ENCODE data around the gene GMDS. TPM values are rescaled to one million over a fixed set of nuclear protein-coding genes. Genes with fewer than 3 reads are reported as not detected.

Gene GMDS
- total and polyA plus RNA-seq, 2 of the 4 experiments (the other 2 are of a cell fraction), result 7.3 to 21.9 TPM

GRCh38 chr6:1869769-1870168 lies 375.6 kb downstream of the GMDS start:
- H3K4me1 ChIP-seq (ENCODE audit: control insufficient read depth, insufficient read depth, low read length), result peaks cover 4% of the 10 kb centered on the region
- no peak overlapping the region for H3K56ac ChIP-seq (ENCODE audit: extremely low read depth, insufficient read depth, low read length)
- no peaks in the 10 kb centered on the region for H3K79me1 ChIP-seq (ENCODE audit: low read depth in 1 of 2, low read length in 2 of 2)
- no peak overlapping the region for H3K23ac ChIP-seq (ENCODE audit: low read depth, low read length)
- H2BK5ac ChIP-seq (ENCODE audit: low read depth, low read length, poor library complexity, severe bottlenecking), result no peak overlapping the region
- no peaks in the 10 kb centered on the region for H3K9me1 ChIP-seq (ENCODE audit: insufficient read depth, low read length)
- intact Hi-C loops (cut with micrococcal nuclease), result loop anchor here (5.0 kb wide), 1 partner anchor 257 kb away; no protein-coding TSS in a partner anchor
- POLR2A ChIA-PET (ENCODE audit: unreplicated experiment), result interaction anchor here (0.6 kb wide), 1 partner anchor 246 kb away, joined by 3 read pairs; no protein-coding TSS in a partner anchor
- no peaks in the 10 kb centered on the region for H4K20me1 ChIP-seq (ENCODE audit: insufficient read depth, low read length)
- H2AK5ac ChIP-seq (ENCODE audit: low read depth, low read length), result peak overlapping the region; percentile 37; the same call in 1 of the 2 replicates
- in situ Hi-C loops (cut with MboI; ENCODE audit: low sequenced_read_pairs), result no loop called here
- CTCF ChIA-PET, result no interaction called here
- no peak for DNase-seq
- H2BK120ac ChIP-seq (ENCODE audit: low read depth, low read length), result no peak overlapping the region
- no peaks in the 10 kb centered on the region for H3K36me3 ChIP-seq (ENCODE audit: control insufficient read depth, insufficient read depth, low read length)
- dilution Hi-C loops (cut with HindIII; ENCODE audit: low sequenced_read_pairs, unreplicated experiment), result no loop called here
- no peak overlapping the region for H3K4me3 ChIP-seq (ENCODE audit: insufficient read depth, low read depth, low read length)
- no peak overlapping the region for H3K27ac ChIP-seq (ENCODE audit: insufficient read depth, low read length)
- H3K27me3 ChIP-seq (ENCODE audit: control insufficient read depth, insufficient read depth, low read length), result no peaks in the 10 kb centered on the region
- no peak overlapping the region for H3K9ac ChIP-seq (ENCODE audit: low read depth, low read length)
- H2AK9ac ChIP-seq (replicated peaks; ENCODE audit: low read depth, low read length, poor library complexity), result no peak overlapping the region
- H3K4ac ChIP-seq (ENCODE audit: low read depth, low read length), result no peak overlapping the region
- no peak overlapping the region for H2BK15ac ChIP-seq (ENCODE audit: low read depth, low read length)
- no peak overlapping the region for H2AFZ ChIP-seq (replicated peaks; ENCODE audit: low read length, poor library complexity)
- no peak for ATAC-seq (ENCODE audit: low read depth)
- H3K9me3 ChIP-seq (ENCODE audit: control insufficient read depth, insufficient read depth, low read length), result no peaks in the 10 kb centered on the region
- no peak overlapping the region for H3K18ac ChIP-seq (ENCODE audit: low read depth, low read length)
- WGBS, 2 experiments (ENCODE audit: extremely low coverage in 2 of 2, insufficient read length in 1 of 2), result no CpG with 5 or more reads among the region's 6 CpGs
- H3K14ac ChIP-seq (replicated peaks; ENCODE audit: low read depth, low read length), result no peak overlapping the region
- BruUV-seq (replicated peaks), result no TSS peak
- no peak for TF ChIP-seq CTCF (conservative IDR thresholded peaks at IDR 0.05; ENCODE audit: low read depth, low read length)
- no peak for TF ChIP-seq USF2 (IDR thresholded peaks at IDR 0.05; ENCODE audit: low read depth, low read length)
- no peak for TF ChIP-seq RAD21 (IDR thresholded peaks at IDR 0.05; ENCODE audit: low read length)
- no peak for TF ChIP-seq NFE2L2 (IDR thresholded peaks at IDR 0.05; ENCODE audit: low read depth, low read length)
- no peak for TF ChIP-seq MAFK (IDR thresholded peaks at IDR 0.05; ENCODE audit: low read depth, low read length)
- TF ChIP-seq CEBPB (IDR thresholded peaks at IDR 0.05; ENCODE audit: low read depth, low read length), result no peak
- no peak for TF ChIP-seq CHD1 (IDR thresholded peaks at IDR 0.05; ENCODE audit: low read depth, low read length)
- TF ChIP-seq MXI1 (IDR thresholded peaks at IDR 0.05; ENCODE audit: borderline replicate concordance, low read depth, low read length), result no peak
- TF ChIP-seq RFX5 (IDR thresholded peaks at IDR 0.05; ENCODE audit: low read depth, low read length), result no peak
- no peak for TF ChIP-seq MAZ (IDR thresholded peaks at IDR 0.05; ENCODE audit: borderline replicate concordance, low read depth, low read length)
- no peak for TF ChIP-seq SMC3 (IDR thresholded peaks at IDR 0.05; ENCODE audit: low read depth, low read length)
- TF ChIP-seq FOS (IDR thresholded peaks at IDR 0.05; ENCODE audit: low read depth, low read length), result no peak
- TF ChIP-seq POLR2A (IDR thresholded peaks at IDR 0.05; ENCODE audit: low read depth, low read length), result no peak
- no peak for TF ChIP-seq BHLHE40 (IDR thresholded peaks at IDR 0.05; ENCODE audit: low read depth, low read length)
- no peak overlapping the region for H4K8ac ChIP-seq (ENCODE audit: low read depth in 2 of 2, low read length in 2 of 2)
- H3K4me2 ChIP-seq (ENCODE audit: low read depth, low read length), result no peak overlapping the region
- no peak overlapping the region for H2BK20ac ChIP-seq (ENCODE audit: low read depth, low read length)
- no peak overlapping the region for H4K91ac ChIP-seq (ENCODE audit: insufficient read depth, low read depth, low read length)
- no peak overlapping the region for H4K5ac ChIP-seq (ENCODE audit: low read depth, low read length)
